Esophagus squamous epithelium (tissue), 5 donors: ENCODE results near the gene OPCML. TPM values are rescaled to one million over a fixed set of nuclear protein-coding genes. Genes with fewer than 3 reads are reported as not detected.

Experiments used
- DNase-seq: peaks from one replicate; lab custom pipeline; 2025; lab: John Stamatoyannopoulos, UW
- H3K27ac ChIP-seq, 4 donors: fragments of 200-600 bp; sonication (generic); one replicate each; pipeline ENCODE4 v1.5.1; 2016 to 2019; ENCODE audit warnings: mild to moderate bottlenecking in 1 of 4
- H3K27me3 ChIP-seq, 4 donors: fragments of 200-600 bp; sonication (generic); 1 replicate in 3 of 4; 2 replicates in 1 of 4; pipeline versions ENCODE4 v1.5.1 to v1.6.0; 2017 to 2021; ENCODE audit warnings: antibody characterized with exemption in 1 of 4
- H3K36me3 ChIP-seq, 3 donors: fragments of 200-600 bp; sonication (generic); one replicate each; pipeline ENCODE4 v1.5.1; 2016 to 2019
- H3K4me1 ChIP-seq, 3 donors: fragments of 200-600 bp; sonication (generic); one replicate each; pipeline ENCODE4 v1.5.1; 2017 to 2019
- H3K4me3 ChIP-seq, 4 donors: fragments of 200-600 bp; sonication (generic); 1 replicate in 3 of 4; 2 replicates in 1 of 4; pipeline ENCODE4 v1.5.1; 2016 to 2019; ENCODE audit warnings: mild to moderate bottlenecking in 2 of 4, moderate library complexity in 1 of 4
- H3K9me3 ChIP-seq, 3 donors: fragments of 200-600 bp; sonication (generic); one replicate each; pipeline ENCODE4 v1.5.1; 2016 to 2019
- CTCF ChIP-seq, 6 experiments: fragments of 450-650 bp in 4 of 6; fragments of 200-600 bp in 2 of 6; sonication (generic) in 2 of 6; IDR thresholded peaks; one replicate each; pipeline ENCODE4 v1.5.1; 2016 to 2019; ENCODE audit warnings: antibody characterized with exemption in 6 of 6, mild to moderate bottlenecking in 4 of 6, moderate library complexity in 4 of 6
- POLR2A ChIP-seq, 4 donors: fragments of 450-650 bp; IDR thresholded peaks; one replicate each; pipeline ENCODE4 v1.6.1; 2017; ENCODE audit warnings: antibody characterized with exemption in 4 of 4, mild to moderate bottlenecking in 4 of 4, moderate library complexity in 3 of 4
- WGBS, 2 donors: methylation state at CpG; one replicate each; pipeline ENCODE4 v1.1.5; 2018; 5-methylcytosine and 5-hydroxymethylcytosine counted together
- intact Hi-C: fragments of 100-400 bp; cut with DNase I; formaldehyde crosslinking; loops from one replicate; pipeline ENCODE4 v1.15.0; 2022
- total RNA-seq, 4 donors: library from RNA; depleted of rRNA; stranded (reverse); fragments of >200 nt; gene quantifications; one replicate each; pipeline ENCODE4 v1.1.0, GENCODE V29; 2016
- donor health status: DM: yes; HTN: yes; CAD: no.

Gene OPCML
- total RNA-seq, 4 donors from 2014 or later: under 0.01 TPM; not detected in 3

- 77 to 85% methylated on average over 2 to 4 of the region's 4 CpGs for WGBS, 2 donors
- H3K27me3 ChIP-seq: peaks cover 0 to 3% (median 0%) of the 10 kb centered on the region in 4 donors
- no peaks in the 10 kb centered on the region for H3K9me3 ChIP-seq
- H3K4me3 ChIP-seq: no peak overlapping the region
- TF ChIP-seq CTCF (IDR thresholded peaks at IDR 0.05): no peak
- no peak for TF ChIP-seq POLR2A (IDR thresholded peaks at IDR 0.05)
- DNase-seq: no peak
- H3K27ac ChIP-seq: no peak overlapping the region
- no peaks in the 10 kb centered on the region for H3K4me1 ChIP-seq
- no peaks in the 10 kb centered on the region for H3K36me3 ChIP-seq
- intact Hi-C loops: no loop called here
Observed at GRCh38 chr11:133107136-133107535, 425.2 kb downstream of the OPCML start.

GRCh38 chr11:133106417-133106816, 425.9 kb downstream of the OPCML start:
- TF ChIP-seq CTCF (IDR thresholded peaks at IDR 0.05) (no peak), POLR2A (IDR thresholded peaks at IDR 0.05) (no peak)
- 84 to 92% methylated on average over 1 of the region's 1 CpG for WGBS, 2 donors
- Histone ChIP-seq H3K4me3 (no peak overlapping the region), H3K36me3 (no peaks in the 10 kb centered on the region), H3K27ac (no peak overlapping the region), H3K27me3 (peaks cover 0 to under 1% (median 0%) of the 10 kb centered on the region in 4 donors), H3K4me1 (no peaks in the 10 kb centered on the region), H3K9me3 (no peaks in the 10 kb centered on the region)
- DNase-seq: no peak
- intact Hi-C loops: no loop called here

GRCh38 chr11:133104009-133104744, 428.1 kb downstream of the OPCML start:
- no peaks in the 10 kb centered on the region for H3K4me1 ChIP-seq
- H3K9me3 ChIP-seq: no peaks in the 10 kb centered on the region
- no peak for DNase-seq
- intact Hi-C loops: no loop called here
- H3K4me3 ChIP-seq: no peak overlapping the region
- H3K27ac ChIP-seq: no peak overlapping the region
- H3K36me3 ChIP-seq: no peaks in the 10 kb centered on the region
- no peaks in the 10 kb centered on the region for H3K27me3 ChIP-seq
- WGBS, 2 donors: 45 to 60% methylated on average over 4 of the region's 4 CpGs
- no peak for TF ChIP-seq POLR2A (IDR thresholded peaks at IDR 0.05)

GRCh38 chr11:133096981-133097380, 435.3 kb downstream of the OPCML start:
- DNase-seq: no peak
- H3K27me3 ChIP-seq: peaks cover 0 to 5% (median 0%) of the 10 kb centered on the region in 4 donors
- no peak overlapping the region for H3K4me3 ChIP-seq
- no peaks in the 10 kb centered on the region for H3K36me3 ChIP-seq
- no peaks in the 10 kb centered on the region for H3K4me1 ChIP-seq
- no peak overlapping the region for H3K27ac ChIP-seq
- intact Hi-C loops: no loop called here
- no peaks in the 10 kb centered on the region for H3K9me3 ChIP-seq
- 75 to 82% methylated on average over 5 of the region's 5 CpGs for WGBS, 2 donors
- TF ChIP-seq CTCF (IDR thresholded peaks at IDR 0.05) (no peak), POLR2A (IDR thresholded peaks at IDR 0.05) (no peak)

- Histone ChIP-seq H3K27ac (no peak overlapping the region), H3K36me3 (no peaks in the 10 kb centered on the region), H3K4me1 (peaks cover 5 to 13% (median 6%) of the 10 kb centered on the region in 3 donors), H3K4me3 (no peak overlapping the region), H3K27me3 (peaks cover 0 to 83% (median 2%) of the 10 kb centered on the region in 4 donors), H3K9me3 (no peaks in the 10 kb centered on the region)
- WGBS, 2 donors: 74 to 76% methylated on average over 5 of the region's 5 CpGs
- intact Hi-C loops: no loop called here
- TF ChIP-seq POLR2A (IDR thresholded peaks at IDR 0.05) (no peak), CTCF (IDR thresholded peaks at IDR 0.05) (no peak)
- no peak for DNase-seq
Observed at GRCh38 chr11:133086518-133086917, 445.8 kb downstream of the OPCML start.
